Right ventricle myocardium inferior (tissue), 1 donor: Measurements from ENCODE around the gene DYNLT4. TPM values are rescaled to one million over a fixed set of nuclear protein-coding genes. Genes with fewer than 3 reads are reported as not detected.
"Not testable (repeated sequence)": the region's sequence is repeated elsewhere in the genome, so short reads cannot be mapped to it uniquely, and the experiment has no call there.

ENCODE experiments used
- ATAC-seq: fragments of 200-7000 bp; cut with Tn5 transposase; one replicate; pipeline ENCODE4 v1.9.1; 2020; ENCODE audit warnings: mild to moderate bottlenecking, moderate library complexity
- DNase-seq: peaks from one replicate; pipeline ENCODE4 v3.0.0; 2021; ENCODE audit errors: missing footprints
- intact Hi-C: fragments of 100-400 bp; cut with DNase I; formaldehyde crosslinking; loops from one replicate; pipeline ENCODE4 v1.11.0; 2022
- total RNA-seq: library from RNA; stranded (reverse); fragmentation: NEBNext Ultra II Directional; extraction: Animal tissue kit (Norgen Biotek cat#: 25700); gene quantifications from one replicate; pipeline ENCODE4 v1.2.1, GENCODE V29; 2021
- donor health status: DM: no; HTN: yes; CAD: no; lungs with severe emphysema.

The DYNLT4 gene
- total RNA-seq, 1 donor from 2014 or later = 1.0 TPM

GRCh38 chr1:44799770-44800584, 7.2 kb downstream of the DYNLT4 start, which contains the start of gene PLK3:
PLK3 (plus strand) TSS chr1:44800377; CDS start chr1:44800464, 87 bp downstream.
- intact Hi-C loops = loop anchor here (2.0 to 10.0 kb wide), 2 partner anchors 19 to 785 kb away; partner anchors contain the start of gene NASP
- ATAC-seq = peak; percentile 96
- peak; percentile 99 for DNase-seq

GRCh38 chr1:44798481-44799365, 8.4 kb downstream of the DYNLT4 start:
- intact Hi-C loops = no loop called here
- no peak for ATAC-seq
- peak; percentile 64 for DNase-seq

DNA sequence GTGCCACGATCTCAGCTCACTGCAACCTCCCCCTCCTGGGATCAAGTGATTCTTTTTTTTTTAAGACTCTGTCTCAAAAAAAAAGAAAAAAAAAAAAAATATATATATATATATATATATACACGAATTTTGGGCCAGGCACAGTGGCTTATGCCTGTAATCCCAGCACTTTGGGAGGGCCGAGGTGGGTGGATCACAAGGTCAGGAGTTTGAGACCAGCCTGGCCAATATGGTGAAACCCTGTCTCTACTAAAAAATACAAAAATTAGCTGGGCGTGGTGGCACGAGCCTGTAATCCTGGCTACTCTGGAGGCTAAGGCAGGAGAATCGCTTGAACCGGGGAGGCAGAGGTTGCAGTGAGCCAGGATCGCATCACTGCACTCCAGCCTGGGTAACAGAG, 9.3 kb downstream of the DYNLT4 start:
- peak; percentile 28 for DNase-seq
- intact Hi-C loops = not testable (repeated sequence)

DNA sequence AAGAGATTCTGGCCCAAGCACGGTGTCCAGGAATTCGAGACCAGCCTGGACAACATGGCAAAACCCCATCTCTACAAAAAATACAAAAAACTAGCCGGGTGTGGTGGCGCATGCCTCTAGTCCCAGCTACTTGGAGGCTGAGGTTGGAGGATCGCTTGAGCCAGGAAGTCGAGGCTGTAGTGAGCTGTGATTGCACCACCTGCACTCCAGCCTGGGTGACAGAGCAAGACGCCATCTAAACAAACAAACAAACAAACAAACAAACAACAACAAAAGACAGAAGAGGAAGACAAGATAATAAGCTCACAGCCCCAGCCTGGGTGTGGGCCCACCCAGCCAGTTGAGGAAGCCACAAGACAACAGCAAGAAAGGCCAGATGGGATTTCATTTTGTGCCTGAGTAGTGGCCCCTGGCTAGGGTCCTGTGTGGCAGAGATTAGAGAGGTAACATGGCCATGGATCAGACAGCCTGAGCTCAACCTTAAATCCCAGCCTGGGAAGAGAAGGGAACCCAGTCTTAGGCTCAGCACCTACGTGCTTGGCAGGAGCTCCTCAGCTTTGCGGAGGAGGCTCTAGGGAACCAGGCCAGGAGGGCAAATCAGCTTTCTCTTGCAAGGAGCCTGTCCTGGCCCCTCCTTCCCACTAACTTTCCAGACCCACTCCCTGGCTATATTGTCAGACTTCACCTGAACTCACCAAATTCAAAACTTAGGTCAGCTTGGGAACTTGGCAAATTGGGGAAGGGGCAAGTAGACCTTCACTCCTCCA, 14.2 kb downstream of the DYNLT4 start:
- intact Hi-C loops = no loop called here
- ATAC-seq = no peak
- DNase-seq = no peak

More for the DNA sequence above, 9.3 kb downstream of the DYNLT4 start:
- ATAC-seq = not testable (repeated sequence)

DNA sequence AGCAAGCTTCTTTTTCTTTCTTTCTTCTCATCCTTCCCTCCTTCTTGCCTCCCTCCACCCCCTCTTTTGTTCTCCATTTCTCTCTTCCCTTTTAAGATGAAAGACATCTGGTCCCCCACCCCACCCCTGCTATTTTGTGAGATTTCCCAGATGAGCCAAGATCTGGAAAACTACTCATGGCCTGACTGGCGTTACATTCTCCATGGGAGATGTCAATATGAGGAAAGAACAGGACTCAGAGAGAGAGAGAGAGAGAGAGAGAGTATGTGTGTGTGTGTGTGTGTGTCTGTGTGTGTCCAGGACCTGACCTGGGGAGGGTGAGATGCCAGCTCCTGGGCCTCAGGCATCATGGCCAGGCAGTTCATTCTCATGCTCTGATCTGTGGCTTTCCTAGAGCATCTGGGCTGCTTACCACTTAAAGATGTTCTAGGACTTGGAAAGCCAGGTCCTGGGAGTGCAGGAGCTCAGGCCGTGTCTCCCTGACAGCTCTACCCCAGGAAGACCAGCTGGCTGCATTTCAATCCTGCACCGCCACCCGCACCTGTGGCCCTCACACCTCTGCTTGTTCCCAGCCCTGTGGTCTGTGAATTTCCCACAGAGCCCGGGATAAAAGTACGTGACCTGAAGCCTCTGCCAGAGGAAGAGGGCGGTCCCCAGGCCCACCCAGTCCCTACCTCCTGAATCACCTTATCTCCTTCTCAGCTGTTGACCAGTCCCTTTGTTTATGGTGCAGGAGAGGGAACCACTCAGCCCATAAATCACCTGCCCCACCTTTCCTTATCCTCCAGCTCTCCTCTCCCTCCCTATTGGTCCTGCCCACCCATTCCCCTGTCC, 16.0 kb downstream of the DYNLT4 start:
- no peak for ATAC-seq
- intact Hi-C loops = no loop called here
- no peak for DNase-seq

GRCh38 chr1:44788120-44788860, 18.9 kb downstream of the DYNLT4 start, which contains the start of gene BEST4:
BEST4 (minus strand) TSS chr1:44788170; CDS start chr1:44787705, 465 bp downstream.
- intact Hi-C loops = no loop called here
- ATAC-seq (no peak), DNase-seq (no peak)

- intact Hi-C loops = no loop called here
- DNase-seq (no peak), ATAC-seq (no peak)
Measured at GRCh38 chr1:44787506-44787905, 19.6 kb downstream of the DYNLT4 start.

DNA sequence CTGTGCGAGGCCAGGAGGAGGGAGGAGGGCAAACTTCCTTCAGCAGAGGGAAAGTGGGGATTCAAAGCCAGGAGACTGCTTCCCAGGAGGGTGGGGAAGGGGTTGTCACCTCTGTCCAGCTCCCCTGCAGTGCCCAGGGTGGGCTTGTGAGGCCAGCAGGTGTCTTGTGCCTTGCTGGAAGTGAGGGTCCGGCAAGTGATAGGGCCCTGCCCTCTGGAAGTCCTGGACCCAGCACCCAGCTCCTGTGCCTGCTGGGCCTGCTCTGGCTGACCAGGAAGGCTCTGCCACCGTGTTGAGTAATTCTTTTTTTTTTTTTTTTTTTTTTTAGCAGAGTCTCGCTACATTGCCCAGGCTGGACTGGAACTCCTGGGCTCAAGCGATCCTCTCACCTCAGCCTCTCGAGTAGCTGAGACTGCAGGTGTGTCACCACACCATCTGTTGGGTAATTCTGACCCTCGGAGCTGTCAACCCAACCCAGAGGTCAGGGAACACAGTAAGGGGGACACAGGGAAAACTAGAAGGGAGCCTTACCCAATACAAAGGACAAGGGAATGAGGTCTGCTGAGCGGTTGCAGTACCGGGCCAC, 20.2 kb downstream of the DYNLT4 start:
- DNase-seq (no peak), ATAC-seq (no peak)
- intact Hi-C loops = no loop called here

DNA sequence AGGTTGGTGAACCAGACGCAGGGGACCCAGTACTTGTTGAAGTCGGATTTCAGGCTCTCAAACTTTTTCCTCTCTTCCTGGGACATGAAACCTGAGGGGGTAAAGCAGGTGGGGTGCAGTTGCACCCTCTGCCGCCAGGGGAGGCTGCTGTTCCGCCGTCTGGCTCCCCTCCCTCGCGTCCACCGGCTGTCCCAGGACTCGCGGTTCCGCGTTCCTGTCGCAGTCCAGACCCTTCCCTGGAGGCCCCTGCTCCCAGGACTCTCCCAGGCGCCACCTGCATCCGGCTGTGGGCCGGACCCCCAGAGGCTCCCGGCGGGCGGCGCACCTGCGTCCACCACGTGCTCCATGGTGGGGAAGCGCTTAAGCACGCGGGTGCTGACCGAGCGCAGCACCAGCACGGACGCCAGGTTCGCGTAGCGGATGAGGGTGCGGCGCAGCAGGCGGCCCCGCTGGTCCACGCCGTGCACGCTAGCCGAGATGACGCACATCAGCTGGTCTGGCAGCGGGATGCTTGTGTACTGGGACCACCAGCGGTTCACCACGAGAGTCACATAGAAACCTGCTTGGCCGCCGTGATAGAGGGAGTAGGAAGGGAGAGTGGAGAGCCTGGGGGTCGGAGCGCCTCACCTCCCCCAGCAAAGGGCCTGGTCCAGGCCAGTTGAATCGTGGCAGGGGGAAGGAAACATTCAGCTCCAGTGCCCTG, 20.9 kb downstream of the DYNLT4 start:
- ATAC-seq (peak; percentile 63), DNase-seq (peak; percentile 86)
- intact Hi-C loops = no loop called here

DNA sequence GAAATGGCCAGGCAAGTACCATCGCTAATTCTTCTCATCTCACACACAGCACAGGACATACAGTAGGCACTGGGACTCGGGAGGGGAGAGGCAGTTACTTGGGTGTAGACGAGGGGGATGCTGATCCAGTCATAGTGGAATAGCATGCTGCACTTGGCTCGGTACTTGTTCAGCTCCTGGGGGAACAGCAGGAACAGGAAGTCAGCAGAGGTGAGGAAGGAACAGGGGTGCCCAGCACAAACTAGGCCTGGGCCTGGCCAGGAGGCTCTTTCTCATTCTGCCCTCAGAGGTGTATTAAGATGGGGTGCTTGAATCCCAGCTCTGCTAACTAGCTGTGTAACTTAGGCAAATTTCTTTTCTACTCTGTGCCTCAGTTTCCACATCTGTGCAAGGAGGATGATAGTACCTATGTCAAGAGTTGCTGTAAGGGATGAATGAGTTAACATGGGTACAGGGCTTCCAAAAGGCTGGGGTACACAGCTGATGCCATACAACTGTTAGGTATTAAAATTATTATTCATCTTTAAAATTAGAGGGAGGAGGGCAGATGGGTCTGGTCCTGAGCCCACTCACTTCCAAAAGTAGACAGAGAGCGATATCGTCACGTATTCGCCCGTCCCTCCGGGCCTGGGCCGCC, 21.5 kb downstream of the DYNLT4 start:
- intact Hi-C loops = no loop called here
- no peak for ATAC-seq
- no peak for DNase-seq

DNA sequence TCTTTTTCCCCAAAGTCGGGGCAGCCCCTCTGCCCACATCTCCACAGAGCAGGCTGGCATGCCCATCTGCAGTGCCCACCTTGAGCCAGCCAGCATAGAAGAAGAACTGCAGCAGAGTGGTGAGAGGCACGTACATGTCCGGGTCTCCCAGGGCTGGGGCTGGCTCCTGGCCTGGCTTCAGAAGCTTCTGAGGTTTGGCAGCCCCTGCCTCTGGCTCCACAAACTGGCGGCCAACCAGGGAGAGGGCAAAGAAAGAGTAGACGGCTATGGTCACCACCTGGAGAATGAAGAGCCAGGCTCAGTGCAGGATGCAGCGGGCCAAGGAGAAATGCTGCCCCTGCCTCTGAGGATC, 22.1 kb downstream of the DYNLT4 start:
- DNase-seq (no peak), ATAC-seq (no peak)
- intact Hi-C loops = no loop called here

GRCh38 chr1:44784094-44785028, 22.8 kb downstream of the DYNLT4 start:
- no peak for DNase-seq
- intact Hi-C loops = no loop called here

DNA sequence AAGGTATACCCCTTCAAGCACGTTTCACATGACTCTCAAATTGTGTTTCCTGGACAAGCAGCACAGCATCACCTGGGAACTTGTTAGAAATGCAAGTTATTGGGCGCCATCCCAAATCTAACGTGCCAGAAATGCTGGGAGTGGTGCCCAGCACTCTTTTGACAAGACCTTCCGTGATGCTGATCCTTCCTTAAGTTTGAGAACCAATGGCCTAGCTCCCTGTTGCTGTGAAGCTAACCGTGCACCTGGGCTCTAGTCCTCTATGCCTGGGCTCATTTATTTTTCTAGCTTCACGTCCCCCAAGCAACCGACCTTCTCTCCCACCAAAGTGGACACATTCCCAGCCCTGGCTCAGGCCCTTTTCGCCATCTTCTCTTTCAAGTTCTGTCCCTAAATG, 23.5 kb downstream of the DYNLT4 start:
- ATAC-seq (no peak), DNase-seq (no peak)
- intact Hi-C loops = no loop called here

More at GRCh38 chr1:44784094-44785028, 22.8 kb downstream of the DYNLT4 start:
- peak; percentile 38 for ATAC-seq

GRCh38 chr1:44780583-44781121, 26.5 kb downstream of the DYNLT4 start:
- DNase-seq (no peak), ATAC-seq (no peak)
- intact Hi-C loops = no loop called here
